Heart left ventricle (tissue), 13 donors: ENCODE measurements around the gene PREX1.

Experiments
- POLR2A ChIP-seq, 2 donors: fragments of 450-650 bp; IDR thresholded peaks; one replicate each; pipeline ENCODE4 v1.6.1; 2017; ENCODE audit warnings: antibody characterized with exemption in 2 of 2, mild to moderate bottlenecking in 2 of 2, moderate library complexity in 2 of 2
- TF ChIP-seq, protein P1 (sequence below), 12 donors: fragments of 200-600 bp; sonication (generic) in 4 of 12; IDR thresholded peaks; one replicate each; pipeline versions ENCODE4 v1.5.0 to v1.8.0; 2018 to 2022; ENCODE audit warnings: antibody characterized with exemption in 12 of 12, mild to moderate bottlenecking in 5 of 12
- donor health status: ischemic (EF 13 %, LVEDD 7.1; RV severe dilation, severe dysfunction).
- donor health status: DM: no; HTN: yes; CAD: no.
- donor health status: DM: no; HTN: no; CAD: no.
- donor health status: ischemic (EF 25% LVEDD 6.9; RV normal size, moderate dysfunction).
- donor health status: ischemic (EF 25% LVEDD 5.7; RV mildly dilated, moderate dysfunction).
- donor health status: ischemic (EF 35%, LVEDD 5.7; RV mildly dilated, moderate dysfunction).
- donor health status: nonischemic (EF 11% LVEDD 7.7; RV severe dilation, severe dysfunction).
- donor health status: DM: yes; HTN: yes; CAD: no.
- donor health status: PGD.
- donor health status: ischemic (EF 29% LVEDD 5.4; RV normal size, mild dysfunction).
- donor health status: nonischemic (EF 23%, LVEDD 6.1; RV moderate dilation, normal function).

DNA sequence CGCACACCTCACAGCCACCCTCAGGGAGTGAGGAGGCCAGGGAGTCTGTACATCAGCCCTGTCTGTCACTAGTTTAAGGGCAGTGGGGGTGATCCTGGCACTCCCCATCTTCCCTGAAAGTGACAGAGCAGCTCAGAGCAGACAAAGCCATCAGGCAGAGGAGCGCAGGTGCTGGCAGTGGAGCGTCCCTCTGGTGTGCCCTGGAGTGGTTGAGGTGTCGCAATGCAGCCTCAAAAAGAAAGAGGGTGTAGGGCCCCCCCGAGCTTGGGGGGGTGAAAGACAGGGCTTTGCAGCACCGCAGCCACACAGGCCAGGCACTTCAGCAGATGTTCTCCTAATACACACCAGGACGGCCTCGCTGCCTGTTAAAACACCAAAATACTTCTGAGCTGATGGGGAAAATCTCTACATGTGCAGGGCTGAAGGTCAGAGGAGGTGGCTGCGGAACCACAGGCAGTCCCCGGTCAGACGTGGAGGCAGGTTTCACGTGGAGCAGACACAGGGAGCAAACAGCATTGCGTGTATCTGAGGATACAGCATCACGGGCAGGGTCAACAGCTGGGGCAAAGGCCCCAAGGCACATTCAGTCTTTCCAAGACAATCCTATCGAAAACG is 69.5 kb downstream of the PREX1 start:
- TF ChIP-seq, protein P1, sequence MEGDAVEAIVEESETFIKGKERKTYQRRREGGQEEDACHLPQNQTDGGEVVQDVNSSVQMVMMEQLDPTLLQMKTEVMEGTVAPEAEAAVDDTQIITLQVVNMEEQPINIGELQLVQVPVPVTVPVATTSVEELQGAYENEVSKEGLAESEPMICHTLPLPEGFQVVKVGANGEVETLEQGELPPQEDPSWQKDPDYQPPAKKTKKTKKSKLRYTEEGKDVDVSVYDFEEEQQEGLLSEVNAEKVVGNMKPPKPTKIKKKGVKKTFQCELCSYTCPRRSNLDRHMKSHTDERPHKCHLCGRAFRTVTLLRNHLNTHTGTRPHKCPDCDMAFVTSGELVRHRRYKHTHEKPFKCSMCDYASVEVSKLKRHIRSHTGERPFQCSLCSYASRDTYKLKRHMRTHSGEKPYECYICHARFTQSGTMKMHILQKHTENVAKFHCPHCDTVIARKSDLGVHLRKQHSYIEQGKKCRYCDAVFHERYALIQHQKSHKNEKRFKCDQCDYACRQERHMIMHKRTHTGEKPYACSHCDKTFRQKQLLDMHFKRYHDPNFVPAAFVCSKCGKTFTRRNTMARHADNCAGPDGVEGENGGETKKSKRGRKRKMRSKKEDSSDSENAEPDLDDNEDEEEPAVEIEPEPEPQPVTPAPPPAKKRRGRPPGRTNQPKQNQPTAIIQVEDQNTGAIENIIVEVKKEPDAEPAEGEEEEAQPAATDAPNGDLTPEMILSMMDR (IDR thresholded peaks at IDR 0.05): no peak
- TF ChIP-seq POLR2A (IDR thresholded peaks at IDR 0.05): no peak
